Epidermal melanocyte (primary cell): ENCODE measurements around the gene WNT2B.
"Not testable (repeated sequence)": the region's sequence is repeated elsewhere in the genome, so short reads cannot be mapped to it uniquely, and the experiment has no call there.

Experiments
- DNase-seq: peaks from one replicate; pipeline ENCODE4 v3.0.0; 2011; ENCODE audit warnings: low spot score; ENCODE audit not compliant: insufficient read length

WNT2B gene

DNA sequence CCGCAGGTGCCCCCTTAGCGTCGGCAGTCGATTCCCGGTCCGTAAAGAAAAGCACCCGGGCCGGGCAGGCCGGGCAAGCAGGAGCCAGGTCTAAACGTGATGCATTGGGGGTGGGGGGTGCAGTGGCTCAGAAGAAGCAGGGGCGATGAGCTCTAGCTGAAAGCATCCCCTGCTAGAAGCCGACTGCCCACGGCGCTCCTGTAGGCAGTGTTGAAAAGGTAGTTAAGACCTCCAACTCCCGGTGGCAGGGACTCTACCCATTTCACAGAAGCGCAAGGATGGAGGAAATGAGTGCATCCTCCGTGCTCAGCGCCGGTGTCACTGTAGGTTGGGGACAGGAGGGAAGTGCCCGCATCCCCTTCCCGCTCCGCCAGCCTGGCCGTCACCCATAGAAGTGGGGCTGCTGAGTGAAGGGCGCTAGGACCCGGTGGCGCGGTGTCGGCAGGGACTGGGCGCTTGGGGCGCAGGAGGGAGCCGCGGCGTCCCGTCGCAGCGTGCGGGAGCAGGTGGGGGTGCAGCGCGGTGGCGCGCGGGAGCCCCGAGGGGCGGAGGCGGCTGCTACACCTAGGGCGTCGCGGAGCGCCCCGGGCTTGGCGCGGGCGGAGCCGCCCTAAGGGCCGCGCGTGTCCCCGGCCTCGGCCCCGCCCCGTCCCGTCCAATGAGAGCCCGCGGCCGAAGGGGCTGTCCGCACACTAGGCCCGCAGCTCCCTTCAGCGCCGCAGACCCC, at the start of gene WNT2B:
WNT2B (plus strand) TSS at position 688 of the 727 bp plus-strand sequence. CDS start 298 bp downstream, outside the sequence.
- DNase-seq = no peak

DNA sequence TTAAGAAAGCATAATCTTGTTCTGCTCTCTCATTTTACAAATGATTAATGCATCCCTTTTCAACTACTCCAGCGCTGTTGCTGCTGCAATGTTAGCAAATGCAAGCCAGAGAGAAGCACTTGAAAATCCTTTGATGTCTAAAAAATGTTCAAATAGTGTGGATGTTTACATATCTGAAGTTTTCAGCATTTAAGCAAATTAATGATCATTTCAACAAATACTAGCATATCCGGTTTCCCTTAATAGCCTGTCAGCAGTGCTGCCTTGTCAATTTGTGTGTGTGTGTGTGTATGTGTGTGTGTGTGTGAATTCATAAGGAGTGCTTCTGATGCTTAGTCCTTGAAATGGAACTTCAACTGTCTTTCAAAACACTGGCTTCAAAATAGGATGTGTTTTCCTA, 48.1 kb upstream of the WNT2B start:
- DNase-seq = no peak

DNA sequence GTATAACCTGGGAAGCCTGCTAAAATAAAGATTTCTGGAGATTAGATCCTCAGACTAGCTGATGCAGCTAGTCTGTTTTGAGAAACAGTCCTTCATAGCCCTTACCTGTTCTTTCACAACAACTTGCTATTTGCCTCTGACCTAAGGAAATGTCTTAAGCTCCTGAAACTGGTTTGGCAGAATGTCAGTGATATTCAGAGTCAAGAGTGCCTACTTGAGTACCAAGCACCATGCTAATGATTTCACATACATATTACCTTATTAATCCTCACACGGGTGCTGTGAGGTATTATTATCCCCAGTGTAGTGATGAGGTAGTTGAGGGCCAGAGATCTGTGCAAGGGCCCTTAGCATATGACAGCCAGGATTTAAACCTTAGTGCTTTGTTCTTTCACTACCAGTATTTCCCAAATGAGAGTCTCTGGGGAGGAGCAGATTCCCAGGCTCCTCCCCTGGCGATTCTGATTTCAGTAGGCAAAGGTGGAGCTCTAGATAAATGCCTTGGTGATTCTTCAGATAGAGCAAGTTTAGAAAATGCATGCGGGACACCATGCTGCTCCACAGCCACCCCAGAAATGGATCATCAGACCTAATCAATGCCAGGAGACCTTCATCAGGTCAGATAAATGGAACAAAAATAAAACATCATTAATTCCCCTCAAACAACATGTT, 47.4 kb upstream of the WNT2B start:
- DNase-seq = no peak

DNA sequence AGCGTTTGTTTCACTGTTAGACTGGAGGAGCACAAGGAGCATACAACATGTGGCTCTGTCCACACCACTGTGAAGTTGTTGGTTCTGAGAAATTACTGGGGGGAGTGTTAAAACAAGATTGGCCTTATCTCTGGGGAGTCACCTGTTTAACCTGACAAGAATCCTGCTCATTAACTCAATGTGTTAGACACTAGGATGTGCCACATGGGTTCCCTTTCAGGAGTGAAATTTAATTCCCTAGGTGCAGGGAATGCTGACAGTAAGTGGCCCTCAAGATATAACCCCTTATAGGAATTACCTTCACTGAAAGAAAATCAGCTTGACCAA, 45.8 kb upstream of the WNT2B start:
- no peak for DNase-seq

DNA sequence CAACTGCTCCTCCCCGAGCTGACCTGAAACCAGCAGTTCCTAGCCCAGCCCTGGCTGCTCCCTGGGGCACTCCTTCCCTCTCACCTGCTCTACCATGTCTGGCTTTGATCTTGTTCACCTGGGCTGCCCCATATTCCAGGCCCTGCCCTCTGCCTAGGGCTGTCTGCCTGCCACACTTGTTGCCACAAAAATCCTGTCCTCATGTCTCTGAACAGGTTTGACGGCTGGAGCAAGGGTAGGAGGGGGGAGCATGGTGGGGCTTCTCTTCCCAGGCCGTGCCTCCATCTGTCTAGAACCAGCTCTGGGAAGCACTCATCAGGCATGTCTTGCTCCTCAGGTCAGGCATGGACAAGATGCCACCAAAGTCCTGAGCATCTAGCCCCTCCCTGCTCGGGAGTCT, 44.3 kb upstream of the WNT2B start:
- DNase-seq = no peak

DNA sequence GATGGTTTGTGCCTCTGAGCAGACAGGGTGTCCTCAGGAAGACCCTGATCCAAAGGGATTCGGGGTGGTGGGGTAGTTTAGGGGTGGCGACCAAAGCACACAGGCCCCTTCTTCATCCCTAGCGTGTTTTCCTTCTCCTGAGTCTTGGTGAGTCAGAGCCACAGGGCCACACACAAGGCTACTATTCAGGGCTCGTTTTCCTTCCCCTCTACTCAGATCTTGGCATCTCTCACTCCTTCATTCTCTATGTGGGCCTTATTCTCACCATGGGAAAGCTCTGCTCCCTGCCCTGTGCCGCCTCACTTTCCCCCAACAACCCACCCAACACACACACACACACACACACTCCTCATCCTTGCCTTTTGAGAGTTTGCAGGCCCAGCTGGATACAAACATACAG, 43.6 kb upstream of the WNT2B start:
- DNase-seq = no peak

DNA sequence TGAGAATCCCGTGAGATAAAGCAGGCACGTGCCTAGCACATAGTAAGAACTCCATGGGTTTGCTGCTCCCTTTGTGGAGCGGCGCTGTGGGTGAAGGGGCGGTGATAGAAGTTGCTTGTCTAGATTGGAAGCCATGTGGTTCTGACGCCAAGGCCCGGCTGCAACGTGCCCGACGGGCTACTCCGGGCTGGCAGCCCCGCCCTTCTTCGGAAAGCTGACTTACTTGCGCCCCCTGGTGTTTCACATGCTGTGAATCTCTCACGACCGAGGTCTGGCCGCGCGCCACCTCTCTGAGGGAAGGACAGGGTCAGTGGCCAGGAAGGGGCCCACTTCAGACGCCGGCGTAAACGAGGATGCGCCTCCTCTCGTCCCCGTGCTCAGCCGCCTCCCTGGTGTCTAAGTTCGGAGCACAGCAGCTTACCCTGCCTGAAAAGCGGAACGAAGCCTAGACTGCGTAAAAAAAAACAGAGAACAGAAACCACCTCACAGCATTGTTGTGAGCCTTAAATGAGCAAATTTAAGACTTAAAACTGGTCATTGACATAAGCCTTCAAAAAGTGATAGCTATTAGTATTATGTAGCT, 42.6 kb upstream of the WNT2B start:
- DNase-seq = peak; percentile 50

DNA sequence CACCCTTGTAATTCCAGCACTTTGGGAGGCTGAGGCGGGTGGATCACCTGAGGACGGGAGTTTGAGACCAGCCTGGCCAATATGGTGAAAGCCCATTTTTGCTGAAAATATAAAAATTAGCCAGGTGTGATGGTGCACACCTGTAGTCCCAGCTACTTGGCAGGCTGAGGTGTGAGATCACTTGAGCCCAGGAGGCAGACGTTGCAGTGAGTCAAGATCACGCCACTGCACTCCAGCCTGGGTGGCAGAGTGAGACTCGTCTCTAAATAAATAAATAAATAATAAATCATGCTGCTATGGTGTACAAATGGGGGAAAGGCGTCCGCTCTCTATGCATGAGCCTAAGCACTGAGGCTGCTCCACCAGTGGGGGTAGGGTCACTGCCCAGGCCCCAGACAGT, 38.4 kb upstream of the WNT2B start:
- not testable (repeated sequence) for DNase-seq

DNA sequence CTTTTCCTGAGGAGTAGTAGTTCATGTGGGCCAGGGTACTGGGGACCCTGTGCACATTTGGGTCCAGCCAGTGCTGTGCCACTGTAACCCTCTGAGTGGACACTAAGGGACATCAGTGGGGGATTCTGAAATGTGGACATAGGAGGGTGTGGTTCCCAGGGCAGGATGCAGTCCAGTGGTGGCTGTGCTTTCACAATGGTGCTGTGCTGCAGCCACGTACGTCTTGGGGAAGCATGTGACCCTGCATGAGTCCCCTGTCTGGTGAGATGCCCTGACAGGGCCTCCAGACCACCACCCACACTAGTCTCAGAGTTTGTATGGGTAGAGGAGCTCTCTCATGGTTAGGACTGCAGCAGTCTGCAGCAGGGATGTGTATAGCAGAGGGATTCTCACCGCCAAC, 37.8 kb upstream of the WNT2B start:
- DNase-seq = no peak

DNA sequence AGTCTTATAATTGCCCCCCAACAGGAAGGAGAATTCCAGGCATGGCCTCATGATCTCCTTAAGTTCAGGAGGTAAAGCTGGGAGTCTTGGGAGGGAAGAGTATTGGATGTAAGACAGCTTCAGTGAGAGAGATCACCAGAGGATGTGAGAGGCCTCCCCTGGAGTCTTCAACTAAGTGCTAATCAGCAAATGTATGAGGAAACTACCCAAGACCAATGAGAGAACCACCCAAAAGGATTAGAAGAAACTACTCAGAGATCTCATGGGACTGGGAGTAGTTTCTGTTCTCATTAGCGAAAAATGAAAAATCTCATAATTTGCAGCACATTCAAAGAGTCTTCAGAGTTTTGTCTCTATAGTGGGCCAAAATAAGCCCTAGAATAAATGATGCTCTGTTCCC, 36.6 kb upstream of the WNT2B start:
- DNase-seq = no peak

DNA sequence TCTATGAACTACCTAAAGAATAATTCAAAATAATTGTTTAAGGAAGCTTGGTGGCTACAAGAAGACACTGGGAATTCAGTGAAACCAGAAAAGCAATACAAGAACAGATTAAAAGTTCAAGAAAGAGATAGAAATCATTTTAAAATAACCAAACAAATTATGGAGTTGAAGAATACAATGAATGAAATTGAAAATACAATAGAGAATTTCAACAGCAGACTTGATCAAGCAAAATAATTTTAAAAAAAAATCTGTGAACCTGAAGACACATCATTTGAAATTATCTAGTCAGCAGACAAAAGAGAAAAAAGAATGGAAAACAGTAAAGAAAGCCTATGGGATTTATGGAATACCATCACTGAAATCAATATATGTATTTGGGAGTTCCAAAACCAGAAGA, 31.2 kb upstream of the WNT2B start:
- DNase-seq = no peak

DNA sequence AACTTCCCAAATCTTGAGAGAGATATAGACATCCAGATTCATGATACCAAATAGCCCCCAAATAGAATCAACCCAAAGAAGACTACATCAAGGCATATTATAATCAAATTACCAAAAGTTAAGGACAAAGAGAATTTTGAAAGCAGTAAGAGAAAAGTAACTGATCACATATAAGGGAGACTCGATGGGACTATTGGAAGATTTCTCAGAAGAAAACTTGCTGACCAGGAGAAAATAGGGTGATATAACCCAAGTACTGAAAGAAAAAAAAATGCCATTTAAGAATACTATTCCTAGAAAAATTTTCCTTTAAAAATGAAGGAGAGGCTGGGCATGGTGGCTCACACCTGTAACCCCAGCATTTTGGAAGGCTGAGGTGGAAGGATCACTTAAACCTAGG, 30.5 kb upstream of the WNT2B start:
- DNase-seq = no peak

DNA sequence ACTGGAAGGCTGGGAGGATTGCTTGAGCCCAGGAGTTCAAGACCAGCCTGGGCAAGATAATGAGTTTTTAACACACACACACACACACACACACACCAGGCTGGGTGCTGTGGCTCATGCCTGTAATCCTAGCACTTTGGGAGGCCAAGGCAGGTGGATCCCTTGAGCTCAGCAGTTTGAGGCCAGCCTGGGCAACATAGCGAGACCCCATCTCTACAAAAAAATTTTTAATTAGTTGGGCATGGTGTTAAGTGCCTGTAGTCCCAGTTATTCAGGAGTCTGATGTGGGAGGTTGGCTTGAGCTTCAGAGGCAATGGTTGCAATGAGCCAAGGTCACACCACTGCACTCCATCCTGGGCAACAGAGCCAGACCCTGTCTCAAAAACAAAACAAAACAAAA, 22.7 kb upstream of the WNT2B start:
- not testable (repeated sequence) for DNase-seq

DNA sequence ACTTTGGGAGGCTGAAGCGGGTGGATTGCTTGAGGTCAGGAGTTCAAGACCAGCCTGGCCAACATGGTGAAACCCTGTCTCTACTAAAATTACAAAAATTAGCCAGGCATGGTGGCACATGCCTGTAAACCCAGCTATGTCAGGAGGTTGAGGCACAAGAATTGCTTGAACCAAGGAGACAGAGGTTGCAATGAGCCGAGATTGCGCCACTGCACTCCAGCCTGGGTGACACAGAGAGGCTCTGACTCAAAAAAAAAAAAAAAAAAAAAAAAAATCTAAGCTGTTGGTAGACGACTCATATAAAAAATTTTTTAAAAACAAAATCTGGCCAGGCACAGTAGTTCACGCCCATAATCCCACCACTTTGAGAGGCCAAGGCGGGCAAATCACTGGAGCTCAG, 21.1 kb upstream of the WNT2B start:
- not testable (repeated sequence) for DNase-seq

DNA sequence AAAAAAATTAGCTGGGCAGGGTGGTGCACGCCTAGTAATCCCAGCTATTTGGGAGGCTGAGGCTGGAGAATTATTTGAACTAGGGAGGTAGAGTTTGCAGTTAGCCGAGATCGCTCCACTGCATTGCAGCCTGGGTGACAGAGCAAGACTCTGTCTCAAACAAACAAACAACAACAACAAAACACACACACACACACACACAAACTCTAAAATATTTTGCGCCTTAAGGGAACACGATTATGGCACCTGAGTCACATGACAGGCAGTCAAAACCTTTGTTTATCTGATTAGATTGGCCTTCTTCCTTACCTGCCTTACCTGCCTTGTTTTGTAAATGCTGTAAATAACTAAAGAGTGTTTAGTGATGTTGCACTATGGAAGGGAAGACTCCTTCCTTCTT, 20.6 kb upstream of the WNT2B start:
- DNase-seq = no peak

DNA sequence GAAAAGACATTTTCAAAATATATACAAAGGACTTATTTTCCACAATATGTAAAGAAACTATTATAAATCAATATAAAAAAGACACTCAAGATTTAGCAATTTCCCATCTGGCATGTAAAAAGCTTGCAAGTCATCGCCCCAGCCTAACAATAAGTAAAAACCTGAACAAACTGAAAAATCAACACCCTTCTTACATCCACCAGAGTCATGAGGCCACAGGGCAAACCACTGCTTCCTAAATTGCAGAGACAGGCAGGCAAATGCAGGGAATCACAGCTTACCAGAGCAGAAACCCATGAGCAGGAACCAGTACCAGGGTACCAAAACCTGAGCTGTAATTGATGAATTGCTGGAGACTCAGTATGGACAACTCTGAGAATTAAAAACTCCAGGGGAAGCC, 16.7 kb upstream of the WNT2B start:
- DNase-seq = no peak

DNA sequence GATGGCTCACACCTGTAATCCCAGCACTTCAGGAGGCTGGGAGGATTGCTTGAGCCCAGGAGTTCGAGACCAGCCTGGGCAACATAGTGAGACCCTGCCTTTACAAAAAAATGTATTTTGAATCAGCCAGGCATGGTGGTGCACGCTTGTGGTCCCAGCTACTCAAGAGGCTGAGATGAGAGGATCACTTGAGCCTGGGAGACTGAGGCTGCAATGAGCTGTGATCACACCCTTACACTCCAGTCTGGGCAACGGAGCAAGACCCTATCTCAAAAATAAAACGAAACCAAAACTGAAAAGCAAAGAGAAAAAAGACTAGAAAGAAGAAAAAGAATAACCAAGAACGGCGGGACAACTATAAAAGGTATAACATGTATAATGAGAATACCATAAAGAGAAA, 15.4 kb upstream of the WNT2B start:
- no peak for DNase-seq

DNA sequence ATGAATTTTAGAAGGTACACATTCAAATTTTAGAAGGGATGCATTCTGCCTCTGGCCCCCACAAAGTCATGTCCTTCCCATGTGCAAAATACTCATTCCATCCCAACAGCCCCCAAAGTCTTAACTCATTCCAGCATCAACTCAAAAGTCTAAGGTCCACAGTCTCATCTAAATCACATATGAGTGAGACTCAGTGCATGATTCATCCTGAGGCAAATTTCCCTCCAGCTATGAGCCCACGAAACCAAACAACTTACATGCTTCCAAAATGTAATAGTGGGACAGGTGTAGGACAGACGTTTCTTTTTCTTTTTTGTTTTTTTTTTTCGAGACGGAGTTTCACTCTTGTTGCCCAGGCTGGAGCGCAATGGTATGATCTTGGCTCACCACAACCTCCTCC, 12.5 kb upstream of the WNT2B start:
- DNase-seq = no peak

DNA sequence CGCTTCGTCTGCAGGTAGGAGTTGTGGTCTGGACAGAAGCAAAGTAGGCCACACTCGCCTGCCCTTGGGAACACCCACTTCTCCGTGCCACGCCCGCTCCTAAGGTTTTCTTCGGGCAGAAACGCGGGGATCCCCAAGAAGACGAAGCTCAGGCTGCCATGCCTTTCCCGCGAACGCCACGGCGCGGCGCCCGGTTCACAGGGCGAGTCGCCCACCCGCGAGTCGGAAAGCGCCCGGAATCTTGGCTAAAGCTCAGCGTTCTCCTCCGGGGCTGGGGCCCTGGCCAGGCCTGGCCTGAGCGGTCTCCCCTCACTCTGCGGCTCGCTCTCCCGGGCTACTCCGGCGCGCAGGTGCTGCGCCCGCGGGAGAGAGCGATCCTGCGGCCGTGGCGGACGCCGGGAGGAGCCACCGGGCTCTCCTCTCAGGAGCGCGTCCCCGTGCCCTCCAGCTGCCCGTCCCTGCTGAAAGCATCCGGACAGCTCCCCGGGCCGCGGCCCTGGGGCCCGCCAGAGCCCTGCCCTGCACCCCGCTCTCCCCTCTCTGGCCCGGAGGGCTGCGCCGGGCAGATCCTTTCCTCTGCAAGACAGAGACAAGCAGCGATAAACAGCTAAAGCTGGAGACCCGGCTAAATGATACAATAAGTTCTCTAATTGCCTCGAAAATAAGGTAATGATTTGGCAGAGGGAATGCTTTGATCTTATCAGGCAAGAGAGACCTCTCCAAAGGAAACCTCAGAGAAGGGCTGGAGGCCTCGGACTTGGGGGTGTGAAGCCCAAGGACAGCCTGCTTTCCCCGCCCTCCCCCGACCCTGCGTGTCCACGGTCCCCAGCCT, 6.7 kb upstream of the WNT2B start:
- DNase-seq = peak; percentile 57

DNA sequence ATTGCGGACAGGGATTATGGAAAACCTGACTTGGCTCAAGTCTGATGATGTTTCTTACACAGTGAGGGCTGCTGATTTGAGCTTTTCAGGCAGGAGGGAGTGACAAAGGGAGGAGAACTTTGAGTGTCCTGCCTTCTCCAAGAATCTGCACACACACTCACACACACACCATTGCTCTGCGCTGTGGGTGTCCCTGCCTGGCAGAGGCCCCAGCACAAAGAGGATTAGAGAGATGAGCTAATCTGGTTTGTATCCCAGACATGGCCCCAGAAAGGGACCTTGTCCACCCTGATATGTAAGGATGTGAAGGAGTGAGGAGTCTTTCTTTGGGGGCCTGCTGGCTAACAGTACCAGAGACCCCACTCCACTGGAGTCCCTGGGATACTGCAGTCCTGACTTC, 5.9 kb upstream of the WNT2B start:
- DNase-seq = no peak

DNA sequence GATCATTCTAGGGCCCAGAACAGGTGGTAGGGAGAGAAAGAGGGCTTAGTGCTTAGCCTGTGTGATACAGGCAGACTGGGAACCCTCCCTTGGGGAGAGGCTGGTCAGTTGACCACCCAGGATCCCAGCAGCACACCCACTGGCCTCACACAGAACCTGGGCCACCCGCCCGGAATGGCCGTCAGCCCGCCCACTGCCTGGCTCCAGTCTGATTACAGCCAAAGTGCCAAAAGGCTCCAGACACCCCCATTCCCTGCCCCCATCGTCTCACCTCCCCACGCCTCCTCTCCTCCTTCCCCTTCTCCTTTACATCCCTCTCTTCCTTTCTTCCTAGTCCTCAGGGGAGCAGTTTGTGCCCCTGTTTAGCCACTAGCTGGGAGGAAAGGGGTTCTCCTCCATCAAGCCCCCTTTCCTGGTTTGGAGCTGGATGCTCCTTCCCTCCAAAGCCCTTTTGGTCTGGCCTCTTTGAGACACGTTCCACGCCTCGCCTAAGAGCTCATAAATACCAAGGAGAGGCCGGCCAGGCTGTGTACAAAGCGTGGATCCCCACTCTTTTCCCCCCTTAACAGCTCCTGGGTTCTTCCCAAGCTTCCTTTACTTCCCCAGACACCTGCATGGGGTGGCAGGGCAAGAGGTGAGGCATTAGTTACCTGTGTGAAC, 4.6 kb upstream of the WNT2B start:
- DNase-seq = no peak
